Right atrium auricular region (tissue), 2 donors: ENCODE results near the gene CDCA8. TPM values are rescaled to one million over a fixed set of nuclear protein-coding genes. Genes with fewer than 3 reads are reported as not detected.

Experiments used
- DNase-seq: peaks from one replicate; pipeline ENCODE4 v3.0.0-alpha.2; 2019; ENCODE audit warnings: low spot score
- H3K27ac ChIP-seq, 2 donors: fragments of 200-600 bp; sonication (generic); 1 replicate in 1 of 2; 2 replicates in 1 of 2; pipeline ENCODE4 v1.5.1; 2016 to 2019
- H3K27me3 ChIP-seq, 2 donors: fragments of 200-600 bp; sonication (generic); one replicate each; pipeline versions ENCODE4 v1.5.1 to v1.6.0; 2017 to 2019
- H3K36me3 ChIP-seq: fragments of 200-600 bp; sonication (generic); one replicate; pipeline ENCODE4 v1.5.1; 2016
- H3K4me1 ChIP-seq, 2 donors: fragments of 200-600 bp; sonication (generic); one replicate each; pipeline versions ENCODE4 v1.5.1 to v1.6.0; 2017 to 2019
- H3K4me3 ChIP-seq, 2 donors: fragments of 200-600 bp; sonication (generic); 1 replicate in 1 of 2; 2 replicates in 1 of 2; pipeline ENCODE4 v1.5.1; 2017 to 2019; ENCODE audit warnings: mild to moderate bottlenecking in 1 of 2, moderate library complexity in 1 of 2
- H3K9me3 ChIP-seq, 2 donors: fragments of 200-600 bp; sonication (generic); one replicate each; pipeline ENCODE4 v1.5.1; 2019
- total RNA-seq, 2 donors: library from RNA; depleted of rRNA; stranded (reverse); fragments of >200 nt; gene quantifications; one replicate each; pipeline ENCODE4 v1.1.0, GENCODE V29; 2016
- TF ChIP-seq, protein P1 (sequence below), 2 donors: fragments of 200-600 bp; sonication (generic); IDR thresholded peaks; one replicate each; pipeline ENCODE4 v1.5.1; 2019; ENCODE audit warnings: antibody characterized with exemption in 2 of 2

CDCA8 gene
- total RNA-seq, 2 donors from 2014 or later, result 0.48 to 0.55 TPM

GRCh38 chr1:37705399-37705798 lies 13.1 kb downstream of the CDCA8 start:
- H3K4me1 ChIP-seq, result no peaks in the 10 kb centered on the region
- H3K9me3 ChIP-seq, result no peaks in the 10 kb centered on the region
- no peaks in the 10 kb centered on the region for H3K36me3 ChIP-seq
- H3K4me3 ChIP-seq, result no peak overlapping the region
- no peaks in the 10 kb centered on the region for H3K27me3 ChIP-seq
- no peak overlapping the region for H3K27ac ChIP-seq
- TF ChIP-seq, protein P1, sequence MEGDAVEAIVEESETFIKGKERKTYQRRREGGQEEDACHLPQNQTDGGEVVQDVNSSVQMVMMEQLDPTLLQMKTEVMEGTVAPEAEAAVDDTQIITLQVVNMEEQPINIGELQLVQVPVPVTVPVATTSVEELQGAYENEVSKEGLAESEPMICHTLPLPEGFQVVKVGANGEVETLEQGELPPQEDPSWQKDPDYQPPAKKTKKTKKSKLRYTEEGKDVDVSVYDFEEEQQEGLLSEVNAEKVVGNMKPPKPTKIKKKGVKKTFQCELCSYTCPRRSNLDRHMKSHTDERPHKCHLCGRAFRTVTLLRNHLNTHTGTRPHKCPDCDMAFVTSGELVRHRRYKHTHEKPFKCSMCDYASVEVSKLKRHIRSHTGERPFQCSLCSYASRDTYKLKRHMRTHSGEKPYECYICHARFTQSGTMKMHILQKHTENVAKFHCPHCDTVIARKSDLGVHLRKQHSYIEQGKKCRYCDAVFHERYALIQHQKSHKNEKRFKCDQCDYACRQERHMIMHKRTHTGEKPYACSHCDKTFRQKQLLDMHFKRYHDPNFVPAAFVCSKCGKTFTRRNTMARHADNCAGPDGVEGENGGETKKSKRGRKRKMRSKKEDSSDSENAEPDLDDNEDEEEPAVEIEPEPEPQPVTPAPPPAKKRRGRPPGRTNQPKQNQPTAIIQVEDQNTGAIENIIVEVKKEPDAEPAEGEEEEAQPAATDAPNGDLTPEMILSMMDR (IDR thresholded peaks at IDR 0.05), result no peak
- no peak for DNase-seq

GRCh38 chr1:37708471-37708870 lies 16.2 kb downstream of the CDCA8 start:
- H3K36me3 ChIP-seq, result no peaks in the 10 kb centered on the region
- H3K27me3 ChIP-seq, result no peaks in the 10 kb centered on the region
- H3K4me3 ChIP-seq, result no peak overlapping the region
- no peaks in the 10 kb centered on the region for H3K9me3 ChIP-seq
- H3K27ac ChIP-seq, result no peak overlapping the region
- H3K4me1 ChIP-seq, result no peaks in the 10 kb centered on the region
- no peak for DNase-seq
- TF ChIP-seq, protein P1 (IDR thresholded peaks at IDR 0.05), result no peak

DNA sequence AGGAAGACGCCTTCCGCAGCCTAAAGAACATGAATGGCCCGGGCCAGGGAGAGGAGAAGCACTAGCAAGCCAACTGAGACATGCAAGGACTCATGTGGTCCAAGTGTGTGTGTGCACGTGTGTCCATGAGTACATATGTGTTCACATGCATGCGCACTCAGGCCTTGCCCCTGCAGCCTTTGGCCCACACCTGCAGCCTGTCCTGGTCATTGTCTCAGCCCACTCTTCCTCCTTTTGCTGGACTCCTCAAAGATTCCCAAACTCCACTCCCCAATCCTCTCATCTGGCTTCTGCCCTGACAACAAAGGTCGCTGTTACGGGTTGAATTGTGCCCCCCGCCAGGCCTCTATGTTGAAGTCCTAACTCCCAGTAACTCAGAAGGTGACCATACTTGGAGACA lies 21.9 kb downstream of the CDCA8 start:
- TF ChIP-seq, protein P1 (IDR thresholded peaks at IDR 0.05), result no peak
- no peak for DNase-seq
- Histone ChIP-seq H3K4me3 (no peak overlapping the region), H3K27me3 (no peaks in the 10 kb centered on the region), H3K36me3 (no peaks in the 10 kb centered on the region), H3K4me1 (no peaks in the 10 kb centered on the region), H3K9me3 (no peaks in the 10 kb centered on the region), H3K27ac (no peak overlapping the region)

GRCh38 chr1:37714689-37715088 lies 22.4 kb downstream of the CDCA8 start:
- DNase-seq, result no peak

GRCh38 chr1:37716321-37716720 lies 24.0 kb downstream of the CDCA8 start:
- Histone ChIP-seq H3K9me3 (no peaks in the 10 kb centered on the region), H3K27me3 (no peaks in the 10 kb centered on the region), H3K36me3 (no peaks in the 10 kb centered on the region), H3K27ac (no peak overlapping the region), H3K4me1 (no peaks in the 10 kb centered on the region), H3K4me3 (no peak overlapping the region)
- TF ChIP-seq, protein P1 (IDR thresholded peaks at IDR 0.05), result no peak
- no peak for DNase-seq

More at GRCh38 chr1:37714689-37715088, 22.4 kb downstream of the CDCA8 start:
- H3K4me3 ChIP-seq, result no peak overlapping the region
- H3K4me1 ChIP-seq, result no peaks in the 10 kb centered on the region
- no peak overlapping the region for H3K27ac ChIP-seq
- TF ChIP-seq, protein P1 (IDR thresholded peaks at IDR 0.05), result no peak
- H3K9me3 ChIP-seq, result no peaks in the 10 kb centered on the region
- H3K27me3 ChIP-seq, result no peaks in the 10 kb centered on the region
- no peaks in the 10 kb centered on the region for H3K36me3 ChIP-seq

DNA sequence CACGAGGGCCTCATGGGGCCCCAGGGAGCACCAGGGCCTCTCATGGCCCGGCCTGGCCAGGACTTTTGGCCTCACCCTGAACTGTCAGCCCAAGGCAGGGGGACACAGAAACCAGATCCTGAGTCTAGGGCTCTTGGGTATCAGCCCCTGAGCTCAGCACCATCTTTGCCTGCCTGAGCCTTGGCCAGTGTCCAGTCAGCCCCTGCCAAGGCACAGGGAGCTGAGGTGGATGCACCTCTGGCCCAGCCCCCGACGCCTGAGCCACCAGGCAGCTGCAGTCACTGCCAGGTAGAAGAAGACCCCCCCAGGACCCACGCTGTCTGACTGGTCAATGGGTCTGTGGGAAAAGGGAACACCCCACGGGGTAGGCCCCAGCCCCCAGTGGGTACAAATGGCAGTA lies 25.3 kb downstream of the CDCA8 start:
- Histone ChIP-seq H3K9me3 (no peaks in the 10 kb centered on the region), H3K4me3 (no peak overlapping the region), H3K36me3 (no peaks in the 10 kb centered on the region), H3K4me1 (no peaks in the 10 kb centered on the region), H3K27ac (no peak overlapping the region), H3K27me3 (no peaks in the 10 kb centered on the region)
- TF ChIP-seq, protein P1 (IDR thresholded peaks at IDR 0.05), result no peak
- no peak for DNase-seq
